ENCODE measurements around the gene LY6G5C. TPM values are rescaled to one million over a fixed set of nuclear protein-coding genes. Genes with fewer than 3 reads are reported as not detected.

Gene LY6G5C
- total RNA-seq, 1 donor from 2014 or later, result 4.7 TPM

DNA sequence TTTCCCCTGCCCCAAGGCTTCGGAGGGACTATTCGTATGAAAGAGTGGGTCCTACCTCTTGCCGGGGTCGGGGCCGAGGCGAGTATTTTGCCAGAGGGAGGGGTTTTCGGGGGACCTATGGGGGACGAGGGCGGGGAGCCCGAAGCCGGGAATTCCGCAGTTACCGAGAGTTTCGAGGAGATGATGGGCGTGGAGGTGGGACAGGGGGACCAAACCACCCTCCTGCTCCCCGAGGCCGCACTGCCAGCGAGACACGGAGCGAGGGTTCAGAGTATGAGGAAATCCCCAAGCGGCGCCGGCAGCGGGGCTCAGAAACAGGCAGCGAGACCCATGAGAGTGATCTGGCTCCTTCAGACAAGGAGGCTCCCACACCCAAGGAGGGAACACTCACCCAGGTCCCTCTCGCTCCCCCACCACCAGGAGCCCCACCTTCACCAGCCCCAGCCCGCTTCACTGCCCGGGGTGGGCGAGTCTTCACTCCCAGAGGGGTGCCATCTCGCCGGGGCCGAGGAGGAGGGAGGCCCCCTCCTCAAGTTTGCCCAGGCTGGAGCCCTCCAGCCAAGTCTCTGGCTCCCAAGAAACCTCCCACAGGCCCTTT lies 49.1 kb downstream of the LY6G5C start:
- intact Hi-C loops (cut with micrococcal nuclease), result no loop called here
- peaks cover 9% of the 10 kb centered on the region for H3K4me1 Mint-ChIP-seq (ENCODE audit: low read depth)

GRCh38 chr6:31631209-31631608 lies 49.7 kb downstream of the LY6G5C start:
- Mint-ChIP-seq H3K27me3 (ENCODE audit: insufficient read depth) (no peaks in the 10 kb centered on the region), H3K36me3 (ENCODE audit: low read depth) (peaks cover 59% of the 10 kb centered on the region), H3K9me3 (no peaks in the 10 kb centered on the region), H3K4me3 (no peak overlapping the region), H3K4me1 (ENCODE audit: low read depth) (peaks cover 9% of the 10 kb centered on the region), H3K27ac (no peak overlapping the region)
- intact Hi-C loops (cut with micrococcal nuclease), result no loop called here
- no peak for DNase-seq (ENCODE audit: low spot score)

More for the DNA sequence above, 49.1 kb downstream of the LY6G5C start:
- Mint-ChIP-seq H3K4me3 (no peak overlapping the region), H3K36me3 (ENCODE audit: low read depth) (peaks cover 60% of the 10 kb centered on the region), H3K27me3 (ENCODE audit: insufficient read depth) (no peaks in the 10 kb centered on the region), H3K9me3 (no peaks in the 10 kb centered on the region), H3K27ac (no peak overlapping the region)
- DNase-seq (ENCODE audit: low spot score), result no peak

GRCh38 chr6:31630177-31630934 lies 50.5 kb downstream of the LY6G5C start:
- peaks cover 17% of the 10 kb centered on the region for H3K4me1 Mint-ChIP-seq (ENCODE audit: low read depth)
- H3K9me3 Mint-ChIP-seq, result no peaks in the 10 kb centered on the region
- no peak for DNase-seq (ENCODE audit: low spot score)
- intact Hi-C loops (cut with micrococcal nuclease), result no loop called here
- H3K27ac Mint-ChIP-seq, result no peak overlapping the region
- H3K4me3 Mint-ChIP-seq, result no peak overlapping the region
- H3K36me3 Mint-ChIP-seq (ENCODE audit: low read depth), result peaks cover 60% of the 10 kb centered on the region
- no peaks in the 10 kb centered on the region for H3K27me3 Mint-ChIP-seq (ENCODE audit: insufficient read depth)

GRCh38 chr6:31629014-31629413 lies 51.9 kb downstream of the LY6G5C start:
- Mint-ChIP-seq H3K4me1 (ENCODE audit: low read depth) (peaks cover 20% of the 10 kb centered on the region), H3K27me3 (ENCODE audit: insufficient read depth) (no peaks in the 10 kb centered on the region), H3K27ac (no peak overlapping the region), H3K4me3 (no peak overlapping the region), H3K9me3 (no peaks in the 10 kb centered on the region), H3K36me3 (ENCODE audit: low read depth) (peaks cover 66% of the 10 kb centered on the region)
- intact Hi-C loops (cut with micrococcal nuclease), result no loop called here
- no peak for DNase-seq (ENCODE audit: low spot score)

DNA sequence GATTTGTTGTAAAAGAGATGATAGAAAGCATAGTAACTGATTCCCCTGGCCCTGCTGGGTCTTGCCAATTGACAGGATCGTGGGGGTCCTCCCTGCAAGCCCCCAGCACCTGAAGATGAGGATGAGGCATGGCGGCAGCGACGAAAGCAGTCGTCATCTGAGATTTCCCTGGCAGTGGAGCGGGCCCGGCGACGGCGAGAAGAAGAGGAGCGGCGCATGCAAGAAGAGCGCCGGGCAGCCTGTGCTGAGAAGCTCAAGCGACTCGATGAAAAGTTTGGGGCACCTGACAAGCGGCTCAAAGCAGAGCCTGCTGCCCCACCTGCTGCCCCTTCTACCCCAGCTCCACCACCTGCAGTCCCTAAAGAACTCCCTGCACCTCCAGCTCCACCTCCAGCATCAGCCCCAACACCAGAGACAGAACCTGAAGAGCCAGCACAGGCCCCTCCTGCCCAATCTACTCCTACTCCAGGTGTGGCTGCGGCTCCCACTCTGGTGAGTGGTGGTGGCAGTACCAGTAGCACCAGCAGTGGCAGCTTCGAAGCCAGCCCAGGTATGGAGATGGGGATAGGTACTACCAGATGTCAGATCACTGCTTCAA lies 53.1 kb downstream of the LY6G5C start:
- intact Hi-C loops (cut with micrococcal nuclease), result no loop called here
- DNase-seq (ENCODE audit: low spot score), result no peak
- no peak overlapping the region for H3K27ac Mint-ChIP-seq
- no peaks in the 10 kb centered on the region for H3K27me3 Mint-ChIP-seq (ENCODE audit: insufficient read depth)
- peaks cover 69% of the 10 kb centered on the region for H3K36me3 Mint-ChIP-seq (ENCODE audit: low read depth)
- peaks cover 27% of the 10 kb centered on the region for H3K4me1 Mint-ChIP-seq (ENCODE audit: low read depth)
- H3K9me3 Mint-ChIP-seq, result no peaks in the 10 kb centered on the region
- H3K4me3 Mint-ChIP-seq, result no peak overlapping the region

- intact Hi-C loops (cut with micrococcal nuclease), result no loop called here
- Mint-ChIP-seq H3K36me3 (ENCODE audit: low read depth) (peaks cover 74% of the 10 kb centered on the region), H3K27me3 (ENCODE audit: insufficient read depth) (no peaks in the 10 kb centered on the region), H3K9me3 (no peaks in the 10 kb centered on the region), H3K4me3 (no peak overlapping the region), H3K4me1 (ENCODE audit: low read depth) (peaks cover 35% of the 10 kb centered on the region), H3K27ac (no peak overlapping the region)
- no peak for DNase-seq (ENCODE audit: low spot score)
Measured at GRCh38 chr6:31626952-31627351, 53.9 kb downstream of the LY6G5C start.

Other genes starting within 250 kb of the LY6G5C start
- gene MICB, start 182.9 kb downstream of the LY6G5C start, total RNA-seq, result 36.1 and 37.5 TPM in 2 replicates
- not detected in 2 replicates for gene MCCD1, start 152.1 kb downstream of the LY6G5C start, total RNA-seq
- 628 and 637 TPM in 2 replicates for gene DDX39B, start 139.1 kb downstream of the LY6G5C start, total RNA-seq
- gene ATP6V1G2, start 134.5 kb downstream of the LY6G5C start, total RNA-seq, result 1.2 and 1.4 TPM in 2 replicates
- 18.2 and 18.9 TPM in 2 replicates for gene NFKBIL1, start 133.5 kb downstream of the LY6G5C start, total RNA-seq
- gene LTA, start 108.8 kb downstream of the LY6G5C start, total RNA-seq, result 1,021 and 1,078 TPM in 2 replicates
- gene TNF, start 105.5 kb downstream of the LY6G5C start, total RNA-seq, result 427 and 430 TPM in 2 replicates
- gene LTB, start 98.6 kb downstream of the LY6G5C start, total RNA-seq, result 270 and 277 TPM in 2 replicates
- gene LST1, start 94.8 kb downstream of the LY6G5C start, total RNA-seq, result 63.0 and 66.6 TPM in 2 replicates
- gene NCR3, start 88.1 kb downstream of the LY6G5C start, total RNA-seq, result 19.1 and 20.3 TPM in 2 replicates
- 55.5 and 61.5 TPM in 2 replicates for gene AIF1, start 65.8 kb downstream of the LY6G5C start, total RNA-seq
- 281 and 283 TPM in 2 replicates for gene PRRC2A, start 60.4 kb downstream of the LY6G5C start, total RNA-seq
- gene BAG6, start 28.4 kb downstream of the LY6G5C start, total RNA-seq, result 319 and 323 TPM in 2 replicates
- 1.8 and 3.7 TPM in 2 replicates for gene APOM, start 25.2 kb downstream of the LY6G5C start, total RNA-seq
- 18.1 and 19.1 TPM in 2 replicates for gene C6orf47, start 20.3 kb downstream of the LY6G5C start, total RNA-seq
- 34.8 and 37.2 TPM in 2 replicates for gene GPANK1, start 16.1 kb downstream of the LY6G5C start, total RNA-seq
- gene CSNK2B, start 15.0 kb downstream of the LY6G5C start, total RNA-seq, result 302 and 308 TPM in 2 replicates
- 29.5 and 35.1 TPM in 2 replicates for gene LY6G5B, start 11.1 kb downstream of the LY6G5C start, total RNA-seq
- gene ABHD16A, start 22.3 kb upstream of the LY6G5C start, total RNA-seq, result 45.7 and 46.5 TPM in 2 replicates
- not detected in 2 replicates for gene LY6G6F, start 25.8 kb upstream of the LY6G5C start, total RNA-seq
- not detected in 2 replicates for gene LY6G6D, start 34.3 kb upstream of the LY6G5C start, total RNA-seq
- not detected in 2 replicates for gene LY6G6C, start 40.7 kb upstream of the LY6G5C start, total RNA-seq
- not detected in 2 replicates for gene MPIG6B, start 42.3 kb upstream of the LY6G5C start, total RNA-seq
- 4.9 and 5.7 TPM in 2 replicates for gene DDAH2, start 48.2 kb upstream of the LY6G5C start, total RNA-seq
- 398 and 399 TPM in 2 replicates for gene CLIC1, start 55.5 kb upstream of the LY6G5C start, total RNA-seq
- 80.5 and 83.4 TPM in 2 replicates for gene MSH5, start 58.9 kb upstream of the LY6G5C start, total RNA-seq
- 16.7 and 17.0 TPM in 2 replicates for gene SAPCD1, start 81.6 kb upstream of the LY6G5C start, total RNA-seq
- gene VWA7, start 96.3 kb upstream of the LY6G5C start, total RNA-seq, result 2.9 and 5.0 TPM in 2 replicates
- gene VARS1, start 114.7 kb upstream of the LY6G5C start, total RNA-seq, result 150 and 161 TPM in 2 replicates
- gene LSM2, start 125.9 kb upstream of the LY6G5C start, total RNA-seq, result 136 and 137 TPM in 2 replicates
- 2.2 and 2.9 TPM in 2 replicates for gene HSPA1L, start 134.2 kb upstream of the LY6G5C start, total RNA-seq
- 173 and 175 TPM in 2 replicates for gene HSPA1A, start 134.5 kb upstream of the LY6G5C start, total RNA-seq
- gene HSPA1B, start 146.7 kb upstream of the LY6G5C start, total RNA-seq, result 152 and 155 TPM in 2 replicates
- gene NEU1, start 181.8 kb upstream of the LY6G5C start, total RNA-seq, result 22.1 and 24.3 TPM in 2 replicates
- 0.12 TPM in 1 of 2 replicates, not detected in the other for gene SLC44A4, start 197.9 kb upstream of the LY6G5C start, total RNA-seq
- gene EHMT2, start 216.6 kb upstream of the LY6G5C start, total RNA-seq, result 75.9 and 80.4 TPM in 2 replicates
- 4.6 and 5.1 TPM in 2 replicates for gene ZBTB12, start 221.0 kb upstream of the LY6G5C start, total RNA-seq
- 0.88 and 1.6 TPM in 2 replicates for gene C2, start 246.7 kb upstream of the LY6G5C start, total RNA-seq

Measured in activated T-helper 1 cell treated with anti-CD3 and anti-CD28 coated beads, Interleukin-12 subunit alpha, Interleukin-12 subunit beta, Interleukin-2, Interleukin-4 antibody, amounts not matched to agents 30 ng/mL and 10 ng/mL and 1 ng/mL, durations not matched to agents 14 hours and 24 hours and 36 hours (primary cell).